Neural cell (in vitro differentiated cells): ENCODE data around the gene CXCL14. TPM values are rescaled to one million over a fixed set of nuclear protein-coding genes. Genes with fewer than 3 reads are reported as not detected.

ENCODE experiments used
- H2AFZ ChIP-seq: fragments of 200-600, 300-800 bp; sonication (generic), shearing (Covaris generic); 2 replicates; pipeline ENCODE4 v1.6.0; 2014; ENCODE audit warnings: low read depth, mild to moderate bottlenecking, antibody characterized with exemption, low read length, moderate library complexity
- H3F3A ChIP-seq: fragments of 200-600 bp; shearing (Covaris generic); 2 replicates; pipeline ENCODE4 v1.6.1; 2016; ENCODE audit warnings: mild to moderate bottlenecking, moderate library complexity, mixed read lengths, antibody characterized with exemption, low read length; ENCODE audit not compliant: insufficient read depth, poor library complexity, severe bottlenecking
- H3K27ac ChIP-seq: fragments of 200-600, 300-800 bp; sonication (generic), shearing (Covaris generic); 2 replicates; pipeline ENCODE4 v1.5.1; 2014; ENCODE audit warnings: mild to moderate bottlenecking, low read length, moderate library complexity
- H3K27me3 ChIP-seq: fragments of 300-800, 200-600 bp; sonication (generic), shearing (Covaris generic); 2 replicates; pipeline ENCODE4 v1.6.0; 2014; ENCODE audit warnings: mild to moderate bottlenecking, low read depth, low read length, moderate library complexity; ENCODE audit not compliant: insufficient read depth
- H3K36me3 ChIP-seq: fragments of 300-800, 200-600 bp; sonication (generic), shearing (Covaris generic); 2 replicates; pipeline ENCODE4 v1.5.1; 2014; ENCODE audit warnings: mild to moderate bottlenecking, antibody characterized with exemption, low read length, moderate library complexity; ENCODE audit not compliant: insufficient read depth
- H3K4me2 ChIP-seq: fragments of 300-800, 200-600 bp; sonication (generic), shearing (Covaris generic); 2 replicates; pipeline ENCODE4 v1.6.0; 2014; ENCODE audit warnings: mild to moderate bottlenecking, low read length
- H3K4me3 ChIP-seq: fragments of 300-800, 200-600 bp; sonication (generic), shearing (Covaris generic); 2 replicates; pipeline ENCODE4 v1.5.1; 2014; ENCODE audit warnings: mild to moderate bottlenecking, low read length, moderate library complexity
- H3K79me2 ChIP-seq: fragments of 200-600 bp; shearing (Covaris generic); replicated peaks from 2 replicates; pipeline ENCODE4 v1.6.0; 2014; ENCODE audit warnings: mild to moderate bottlenecking, low read length, moderate library complexity; ENCODE audit not compliant: insufficient read depth
- H3K9ac ChIP-seq: fragments of 300-800, 200-600 bp; sonication (generic), shearing (Covaris generic); 2 replicates; pipeline ENCODE4 v1.6.1; 2016; ENCODE audit warnings: mild to moderate bottlenecking, low read length, mixed read lengths
- H3K9me2 ChIP-seq: fragments of 200-600 bp; shearing (Covaris generic); 2 replicates; pipeline ENCODE4 v1.6.1; 2016; ENCODE audit warnings: mild to moderate bottlenecking, low read length, mixed read lengths; ENCODE audit not compliant: insufficient read depth
- H3K9me3 ChIP-seq: fragments of 200-600, 300-800 bp; sonication (generic), shearing (Covaris generic); 2 replicates; pipeline ENCODE4 v1.6.1; 2016; ENCODE audit warnings: mild to moderate bottlenecking, mixed run types, low read length, moderate library complexity, mixed read lengths
- H4K20me1 ChIP-seq: fragments of 200-600 bp; shearing (Covaris generic); 2 replicates; pipeline ENCODE4 v1.6.1; 2016; ENCODE audit warnings: mild to moderate bottlenecking, mixed run types; ENCODE audit not compliant: insufficient read depth
- EP300 ChIP-seq: fragments of 450-650 bp; conservative IDR thresholded peaks from 2 replicates; pipeline ENCODE4 v1.6.1; 2014; ENCODE audit warnings: antibody characterized with exemption, mild to moderate bottlenecking, moderate library complexity; ENCODE audit not compliant: poor library complexity, severe bottlenecking
- EZH2 ChIP-seq: fragments of 200-600, 300-800 bp; shearing (Covaris generic), sonication (generic); IDR thresholded peaks from 2 replicates; pipeline ENCODE4 v1.6.1; 2014; ENCODE audit warnings: antibody characterized with exemption, low read length, borderline replicate concordance, mild to moderate bottlenecking; ENCODE audit not compliant: insufficient read depth, poor library complexity, severe bottlenecking
- MXI1 ChIP-seq: fragments of 450-650 bp; conservative IDR thresholded peaks from 2 replicates; pipeline ENCODE4 v1.6.1; 2014; ENCODE audit warnings: antibody characterized with exemption, mild to moderate bottlenecking; ENCODE audit not compliant: poor library complexity, severe bottlenecking
- POLR2AphosphoS5 ChIP-seq: IDR thresholded peaks from 2 replicates; pipeline ENCODE4 v1.6.1; 2012
- RAD21 ChIP-seq: fragments of 450-650 bp; conservative IDR thresholded peaks from 2 replicates; pipeline ENCODE4 v1.6.1; 2014; ENCODE audit warnings: antibody characterized with exemption, mild to moderate bottlenecking, moderate library complexity
- SMC3 ChIP-seq: fragments of 450-650 bp; conservative IDR thresholded peaks from 2 replicates; pipeline ENCODE4 v1.6.1; 2014; ENCODE audit warnings: antibody characterized with exemption, mild to moderate bottlenecking, moderate library complexity; ENCODE audit not compliant: poor library complexity
- TAF1 ChIP-seq: IDR thresholded peaks from 2 replicates; pipeline ENCODE4 v1.6.1; 2012; ENCODE audit warnings: low read depth
- polyA plus RNA-seq: library from polyadenylated mRNA; depleted of rRNA; stranded (reverse); fragments of >200 nt; gene quantifications from 2 replicates; pipeline ENCODE4 v1.2.3, GENCODE V29; 2014
- TF ChIP-seq, protein P1 (sequence below): IDR thresholded peaks from 2 replicates; pipeline ENCODE4 v1.6.1; 2012; ENCODE audit warnings: borderline replicate concordance
- TF ChIP-seq, protein P2 (sequence below): fragments of 450-650 bp; IDR thresholded peaks from 2 replicates; pipeline ENCODE4 v1.5.1; 2014; ENCODE audit warnings: antibody characterized with exemption, mild to moderate bottlenecking, moderate library complexity; ENCODE audit not compliant: poor library complexity, severe bottlenecking

The CXCL14 gene
- polyA plus RNA-seq, 1 donor from 2014 or later: not detected

DNA sequence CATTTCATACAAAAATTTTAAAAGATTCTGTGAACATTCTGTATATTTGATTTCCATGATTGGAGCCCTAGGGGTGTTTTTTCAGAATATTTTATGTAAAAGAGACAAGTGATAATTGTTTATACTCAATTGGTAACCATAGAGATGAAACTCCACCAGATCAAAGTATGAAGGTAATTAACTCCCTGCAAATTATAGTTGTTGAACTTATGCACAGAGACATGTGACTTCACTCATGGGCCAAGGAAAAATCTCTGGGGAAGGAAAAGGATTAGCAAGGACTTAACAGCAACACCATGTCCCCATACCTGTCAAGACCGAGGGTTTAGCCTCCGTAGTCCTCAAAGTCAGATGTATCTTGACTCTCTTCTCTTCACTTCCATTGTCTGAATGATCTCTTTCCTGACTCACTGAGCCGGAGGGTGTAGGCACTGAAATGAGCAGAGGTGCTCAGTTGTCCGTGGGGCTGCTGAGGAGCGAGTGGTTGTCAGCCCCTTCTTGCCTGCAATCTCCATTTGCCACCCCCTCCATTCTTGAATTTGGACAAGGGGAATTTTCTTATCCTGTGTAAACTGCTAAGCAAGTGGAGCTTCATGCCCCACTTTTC, 17.5 kb upstream of the CXCL14 start:
- Histone ChIP-seq H3K4me3 (no peak overlapping the region), H3K9ac (no peak overlapping the region), H3F3A (no peaks in the 10 kb centered on the region), H3K9me3 (no peaks in the 10 kb centered on the region), H3K27me3 (no peaks in the 10 kb centered on the region), H2AFZ (no peak overlapping the region), H3K9me2 (no peaks in the 10 kb centered on the region), H3K4me2 (no peak overlapping the region), H3K27ac (no peak overlapping the region), H4K20me1 (no peaks in the 10 kb centered on the region), H3K36me3 (no peaks in the 10 kb centered on the region), H3K79me2 (no peaks in the 10 kb centered on the region)
- TF ChIP-seq RAD21: no peak
- TF ChIP-seq MXI1: no peak
- TF ChIP-seq POLR2AphosphoS5: no peak
- TF ChIP-seq EZH2: no peak
- no peak for TF ChIP-seq TAF1

DNA sequence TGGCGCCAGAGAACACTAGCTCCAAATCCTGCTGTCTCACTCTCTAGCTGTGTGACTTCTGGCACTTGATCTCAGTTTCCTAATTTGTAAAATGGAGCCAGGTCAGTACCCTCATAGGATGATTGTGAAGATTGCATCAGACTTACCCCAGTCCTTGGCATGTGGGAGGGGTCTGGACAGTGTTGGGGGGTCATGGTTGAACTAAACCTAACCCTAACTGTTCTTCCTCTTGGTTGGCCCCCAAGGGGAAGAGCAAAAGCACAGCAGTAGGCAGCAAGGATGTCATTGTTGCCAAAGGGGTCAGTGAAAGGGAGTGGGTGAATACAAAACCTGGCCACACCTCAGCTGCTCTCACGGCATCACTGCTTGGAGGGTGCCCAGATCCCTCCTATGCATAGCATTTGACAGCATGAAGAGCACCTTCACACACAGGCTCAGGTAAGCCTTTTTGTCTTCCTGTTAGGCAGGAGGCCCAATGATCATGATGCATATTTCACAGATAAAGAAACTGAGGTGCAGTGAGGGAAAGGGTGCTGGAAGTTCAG, 15.7 kb upstream of the CXCL14 start:
- Histone ChIP-seq H4K20me1 (no peaks in the 10 kb centered on the region), H3K27me3 (no peaks in the 10 kb centered on the region), H3K4me3 (no peak overlapping the region), H3K9ac (no peak overlapping the region), H3K4me2 (no peak overlapping the region), H3K9me2 (no peaks in the 10 kb centered on the region), H2AFZ (no peak overlapping the region), H3K79me2 (no peaks in the 10 kb centered on the region), H3F3A (no peaks in the 10 kb centered on the region), H3K36me3 (no peaks in the 10 kb centered on the region), H3K27ac (no peak overlapping the region), H3K9me3 (no peaks in the 10 kb centered on the region)
- TF ChIP-seq, protein P1, sequence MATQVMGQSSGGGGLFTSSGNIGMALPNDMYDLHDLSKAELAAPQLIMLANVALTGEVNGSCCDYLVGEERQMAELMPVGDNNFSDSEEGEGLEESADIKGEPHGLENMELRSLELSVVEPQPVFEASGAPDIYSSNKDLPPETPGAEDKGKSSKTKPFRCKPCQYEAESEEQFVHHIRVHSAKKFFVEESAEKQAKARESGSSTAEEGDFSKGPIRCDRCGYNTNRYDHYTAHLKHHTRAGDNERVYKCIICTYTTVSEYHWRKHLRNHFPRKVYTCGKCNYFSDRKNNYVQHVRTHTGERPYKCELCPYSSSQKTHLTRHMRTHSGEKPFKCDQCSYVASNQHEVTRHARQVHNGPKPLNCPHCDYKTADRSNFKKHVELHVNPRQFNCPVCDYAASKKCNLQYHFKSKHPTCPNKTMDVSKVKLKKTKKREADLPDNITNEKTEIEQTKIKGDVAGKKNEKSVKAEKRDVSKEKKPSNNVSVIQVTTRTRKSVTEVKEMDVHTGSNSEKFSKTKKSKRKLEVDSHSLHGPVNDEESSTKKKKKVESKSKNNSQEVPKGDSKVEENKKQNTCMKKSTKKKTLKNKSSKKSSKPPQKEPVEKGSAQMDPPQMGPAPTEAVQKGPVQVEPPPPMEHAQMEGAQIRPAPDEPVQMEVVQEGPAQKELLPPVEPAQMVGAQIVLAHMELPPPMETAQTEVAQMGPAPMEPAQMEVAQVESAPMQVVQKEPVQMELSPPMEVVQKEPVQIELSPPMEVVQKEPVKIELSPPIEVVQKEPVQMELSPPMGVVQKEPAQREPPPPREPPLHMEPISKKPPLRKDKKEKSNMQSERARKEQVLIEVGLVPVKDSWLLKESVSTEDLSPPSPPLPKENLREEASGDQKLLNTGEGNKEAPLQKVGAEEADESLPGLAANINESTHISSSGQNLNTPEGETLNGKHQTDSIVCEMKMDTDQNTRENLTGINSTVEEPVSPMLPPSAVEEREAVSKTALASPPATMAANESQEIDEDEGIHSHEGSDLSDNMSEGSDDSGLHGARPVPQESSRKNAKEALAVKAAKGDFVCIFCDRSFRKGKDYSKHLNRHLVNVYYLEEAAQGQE: no peak
- TF ChIP-seq POLR2AphosphoS5 (no peak), MXI1 (no peak), RAD21 (no peak), SMC3 (no peak), TAF1 (no peak), EZH2 (no peak), EP300 (no peak)
- TF ChIP-seq, protein P2, sequence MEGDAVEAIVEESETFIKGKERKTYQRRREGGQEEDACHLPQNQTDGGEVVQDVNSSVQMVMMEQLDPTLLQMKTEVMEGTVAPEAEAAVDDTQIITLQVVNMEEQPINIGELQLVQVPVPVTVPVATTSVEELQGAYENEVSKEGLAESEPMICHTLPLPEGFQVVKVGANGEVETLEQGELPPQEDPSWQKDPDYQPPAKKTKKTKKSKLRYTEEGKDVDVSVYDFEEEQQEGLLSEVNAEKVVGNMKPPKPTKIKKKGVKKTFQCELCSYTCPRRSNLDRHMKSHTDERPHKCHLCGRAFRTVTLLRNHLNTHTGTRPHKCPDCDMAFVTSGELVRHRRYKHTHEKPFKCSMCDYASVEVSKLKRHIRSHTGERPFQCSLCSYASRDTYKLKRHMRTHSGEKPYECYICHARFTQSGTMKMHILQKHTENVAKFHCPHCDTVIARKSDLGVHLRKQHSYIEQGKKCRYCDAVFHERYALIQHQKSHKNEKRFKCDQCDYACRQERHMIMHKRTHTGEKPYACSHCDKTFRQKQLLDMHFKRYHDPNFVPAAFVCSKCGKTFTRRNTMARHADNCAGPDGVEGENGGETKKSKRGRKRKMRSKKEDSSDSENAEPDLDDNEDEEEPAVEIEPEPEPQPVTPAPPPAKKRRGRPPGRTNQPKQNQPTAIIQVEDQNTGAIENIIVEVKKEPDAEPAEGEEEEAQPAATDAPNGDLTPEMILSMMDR: no peak
